Brain pericyte (primary cell): Measurements from ENCODE around the gene APEX1.
"Not testable (repeated sequence)": the region's sequence is repeated elsewhere in the genome, so short reads cannot be mapped to it uniquely, and the experiment has no call there.

Experiments
- DNase-seq: peaks from one replicate; pipeline ENCODE4 v3.0.0-alpha.2; 2012; ENCODE audit warnings: low read depth, low spot score

Gene APEX1

DNA sequence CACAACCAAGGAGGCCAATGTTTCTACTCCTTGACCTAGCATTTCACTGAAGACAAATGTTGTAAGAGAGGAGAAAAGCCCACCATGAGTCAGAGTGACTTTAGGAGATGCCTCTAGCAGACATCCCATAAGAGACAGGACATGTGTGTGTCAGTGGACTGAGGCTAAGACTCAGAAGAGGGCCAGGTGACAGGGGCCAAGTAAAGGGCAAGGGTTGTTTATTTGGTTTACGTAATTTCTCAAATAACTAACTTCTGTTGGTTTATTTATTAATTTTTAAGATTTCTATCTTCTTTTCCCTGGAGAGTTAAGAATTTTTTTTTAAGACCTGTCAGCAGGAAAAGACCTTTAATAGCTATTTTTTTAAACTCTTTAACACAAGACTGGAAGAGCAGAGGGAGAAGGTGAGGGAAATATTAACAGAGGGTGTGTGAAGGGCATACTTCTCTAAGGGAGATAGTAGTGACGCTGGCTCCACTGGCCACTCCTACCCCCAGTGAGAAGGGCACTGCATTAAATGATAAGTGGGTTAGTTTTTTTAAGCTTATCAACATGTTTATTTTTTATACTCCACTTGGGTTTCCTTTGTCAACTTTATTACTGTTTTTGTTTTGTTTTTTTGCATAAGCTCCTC lies 17.6 kb downstream of the APEX1 start:
- DNase-seq = no peak

DNA sequence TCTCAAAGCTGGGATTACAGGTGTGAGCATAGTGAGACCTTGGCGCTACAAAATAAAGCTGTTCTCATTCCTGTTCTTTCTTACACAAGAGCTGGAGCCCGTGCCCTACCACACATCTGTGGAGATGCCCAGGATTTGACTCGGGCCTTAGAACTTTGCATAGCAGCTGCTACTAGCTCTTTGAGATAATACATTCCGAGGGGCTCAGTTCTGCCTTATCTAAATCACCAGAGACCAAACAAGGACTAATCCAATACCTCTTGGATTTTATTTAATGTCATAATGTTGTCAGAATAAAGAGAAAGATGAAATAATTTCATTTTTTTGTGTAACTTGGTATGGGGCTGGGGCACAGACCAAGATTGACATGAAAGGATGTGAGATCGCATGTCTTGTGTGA lies 21.8 kb downstream of the APEX1 start:
- DNase-seq = no peak

DNA sequence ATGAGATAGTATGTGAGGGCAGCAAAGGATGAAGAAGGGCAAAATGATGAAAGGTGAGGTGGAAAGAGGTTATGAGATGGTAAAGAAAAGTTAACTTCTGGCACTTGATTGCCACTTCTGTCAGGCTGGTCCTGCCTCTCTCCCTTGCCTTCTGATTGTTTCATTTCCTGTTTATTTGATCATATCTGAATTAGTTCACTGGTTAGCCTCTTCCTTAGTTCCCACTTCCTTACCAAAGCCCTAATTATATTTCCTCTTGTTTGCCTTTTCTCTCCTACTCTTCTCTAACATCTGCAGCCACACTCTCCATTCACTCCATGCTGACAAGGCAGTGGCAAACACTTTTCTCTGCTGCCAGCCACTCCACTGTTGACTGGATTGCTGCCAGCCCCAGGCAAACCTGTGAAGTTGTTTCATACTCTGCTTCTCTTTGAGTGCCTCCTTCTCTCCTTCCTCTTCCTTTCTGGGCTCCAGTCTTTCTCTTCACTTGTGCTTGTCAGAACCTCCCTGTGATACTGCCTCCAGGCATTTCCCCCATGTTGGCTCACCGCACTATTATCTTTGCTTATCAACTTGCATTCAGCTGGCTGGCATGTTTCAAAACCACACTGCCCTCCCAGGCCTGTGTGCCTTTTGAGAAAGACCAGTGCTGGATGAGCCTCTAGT lies 22.3 kb downstream of the APEX1 start:
- no peak for DNase-seq

DNA sequence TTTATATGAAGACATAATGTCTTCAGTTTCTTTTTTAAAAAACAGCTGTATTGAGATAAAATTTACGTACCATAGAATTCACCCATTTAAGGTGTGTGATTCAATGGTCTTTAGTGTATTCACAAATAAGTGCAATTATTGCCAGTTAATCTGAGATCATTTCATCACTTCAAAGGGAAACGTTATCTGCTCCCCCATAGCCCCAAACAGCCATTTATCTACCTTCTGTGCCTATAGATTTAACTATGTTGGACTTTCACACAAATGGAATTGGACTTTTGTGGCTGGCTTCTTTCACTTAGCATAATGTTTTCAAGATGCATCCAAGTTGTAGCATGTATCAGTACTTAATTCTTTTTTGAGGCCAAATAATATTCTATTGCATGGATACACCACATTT lies 23.9 kb downstream of the APEX1 start:
- no peak for DNase-seq

DNA sequence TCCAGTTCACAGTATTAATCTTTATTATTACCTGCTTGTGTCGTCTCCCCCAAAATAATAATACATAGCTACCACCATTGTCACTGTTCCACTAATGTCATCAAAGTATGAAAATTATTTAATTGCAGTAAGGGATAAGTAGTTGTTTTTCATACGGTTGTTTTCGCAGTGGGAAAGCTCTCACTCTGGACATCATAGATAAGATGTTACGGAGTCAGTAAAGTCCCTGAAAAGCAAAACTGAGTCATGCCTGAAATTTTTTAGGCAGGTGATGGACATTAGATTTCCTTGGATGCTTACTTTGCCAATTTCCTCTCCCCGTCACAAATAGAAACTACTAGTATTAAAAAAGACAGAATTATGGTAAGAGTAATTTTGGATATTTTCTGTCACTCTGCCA lies 27.4 kb downstream of the APEX1 start:
- DNase-seq = no peak

DNA sequence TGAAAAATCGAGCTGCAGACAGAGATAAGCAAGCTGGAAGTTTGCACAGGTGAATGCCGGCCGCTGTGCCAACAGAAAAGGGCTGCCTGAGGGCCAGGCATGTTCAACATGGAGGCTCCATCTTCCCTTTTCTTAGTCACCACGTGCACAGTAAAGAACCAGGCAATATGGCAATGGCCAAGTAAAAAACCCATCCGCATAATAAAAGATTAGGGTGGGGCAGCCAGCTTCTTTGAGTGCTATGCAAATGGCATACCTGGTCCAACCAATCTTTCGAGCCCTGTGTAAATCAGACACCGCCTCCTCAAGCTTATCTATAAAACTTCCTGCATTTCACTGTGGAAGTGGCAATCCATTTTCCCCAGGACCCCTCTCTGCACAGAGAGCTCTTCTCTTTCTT lies 30.9 kb downstream of the APEX1 start:
- no peak for DNase-seq

DNA sequence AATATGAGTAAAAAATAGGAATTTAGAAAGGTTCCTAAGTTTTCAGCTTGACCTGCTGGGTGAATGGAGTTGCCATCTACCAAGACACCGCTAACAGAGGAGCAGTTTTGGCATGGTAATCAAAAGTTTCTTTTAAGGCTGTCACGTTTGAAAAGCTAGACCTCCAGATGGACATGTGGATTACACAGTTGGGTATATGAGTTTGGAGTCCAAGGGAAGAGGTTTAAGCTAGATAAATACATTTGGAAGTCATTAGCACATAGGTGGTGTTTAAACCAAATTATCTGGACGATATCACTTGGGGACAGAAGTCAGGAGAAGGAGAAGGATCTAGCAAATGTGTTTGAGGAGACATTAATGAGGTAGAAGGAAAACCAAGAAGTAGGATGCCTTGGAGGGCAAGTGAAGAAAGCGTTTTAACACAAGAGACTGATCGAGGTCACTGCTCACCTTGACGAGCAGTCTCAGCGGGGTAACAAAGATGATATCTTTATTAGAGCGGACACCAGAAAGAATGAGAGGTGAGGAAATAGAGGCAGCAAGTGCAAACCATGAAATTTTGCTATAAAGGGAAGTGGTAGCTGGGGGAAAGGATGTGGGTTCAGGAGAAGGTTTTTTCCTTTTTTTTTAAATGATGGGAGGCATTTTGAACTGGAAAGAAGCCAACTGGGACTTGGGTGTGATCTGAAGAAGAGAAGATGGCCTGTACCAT lies 31.8 kb downstream of the APEX1 start:
- no peak for DNase-seq

DNA sequence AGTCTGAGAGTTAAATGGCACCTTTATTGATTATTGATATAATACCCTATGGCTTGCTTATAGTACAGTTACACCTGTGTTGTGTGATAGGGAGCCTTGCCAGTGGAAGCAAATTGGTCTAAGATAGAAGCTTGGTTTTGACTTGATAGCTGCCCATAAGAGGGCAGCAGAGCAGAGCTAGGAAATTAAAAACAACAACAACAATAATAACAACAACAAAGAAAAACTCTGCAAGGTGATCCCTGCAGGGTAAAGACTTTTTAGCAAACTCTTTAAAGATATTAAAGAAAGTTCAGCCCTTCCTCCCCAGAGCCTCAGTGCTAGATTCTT lies 32.3 kb downstream of the APEX1 start:
- no peak for DNase-seq

DNA sequence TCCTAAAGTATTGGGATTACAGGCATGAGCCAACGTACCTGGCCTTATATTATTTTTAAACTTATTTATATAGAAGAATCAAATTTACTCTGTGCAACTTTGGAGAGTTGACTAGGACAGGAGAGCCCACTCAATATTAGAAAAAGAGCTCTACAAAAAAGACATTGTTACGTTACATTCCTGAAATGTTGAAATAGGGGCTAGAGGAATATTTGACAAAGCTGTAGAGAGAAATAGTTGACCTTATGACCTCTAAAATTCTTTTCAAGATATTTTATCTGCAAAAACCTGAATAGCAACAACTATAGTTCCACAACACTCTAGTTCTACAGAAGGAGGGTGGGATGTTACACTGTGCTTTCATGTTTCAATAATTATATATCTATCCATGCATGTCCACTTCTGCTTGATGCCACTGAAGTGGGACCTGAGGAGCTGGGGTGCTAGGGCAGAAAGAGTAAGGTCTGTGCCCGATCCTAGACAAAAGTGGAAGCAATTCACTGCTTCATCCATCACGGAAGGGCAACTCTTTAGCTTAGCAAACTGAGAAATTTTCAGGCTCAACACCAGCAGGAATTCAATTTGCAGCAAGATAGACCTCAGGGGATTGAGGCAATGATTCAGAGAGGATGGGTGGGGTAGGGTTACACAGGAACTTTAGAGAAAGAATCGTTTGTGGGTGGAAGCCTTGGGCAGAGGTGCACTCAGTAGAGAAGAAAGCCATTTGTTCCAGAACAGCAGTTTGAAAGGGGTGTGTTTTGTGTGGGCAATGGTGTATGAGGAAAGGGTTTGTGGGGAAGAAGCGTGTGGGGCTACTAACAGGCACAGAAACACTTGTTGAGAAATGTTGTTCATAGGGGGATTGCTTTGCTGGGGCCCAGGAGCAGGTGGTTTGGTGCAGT lies 34.3 kb downstream of the APEX1 start:
- DNase-seq = no peak

DNA sequence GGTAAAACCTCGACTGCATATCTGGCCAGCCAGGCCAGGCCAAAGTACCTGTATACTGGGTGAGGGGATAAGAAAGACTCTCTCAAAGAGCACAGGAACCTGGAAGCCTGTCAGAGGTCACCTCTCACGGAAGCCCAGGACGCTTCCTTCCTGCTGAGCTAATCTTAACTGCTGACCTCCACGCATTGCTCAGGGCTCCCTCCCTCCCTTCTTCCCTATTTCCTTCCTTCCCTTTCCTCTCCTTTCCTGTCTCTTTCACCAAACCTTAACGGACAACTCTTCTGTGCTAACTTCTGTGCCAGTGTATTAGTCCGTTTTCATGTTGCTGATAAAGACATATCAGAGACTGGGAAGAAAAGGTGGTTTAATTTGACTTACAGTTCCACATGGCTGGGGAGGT lies 35.5 kb downstream of the APEX1 start:
- DNase-seq = no peak

DNA sequence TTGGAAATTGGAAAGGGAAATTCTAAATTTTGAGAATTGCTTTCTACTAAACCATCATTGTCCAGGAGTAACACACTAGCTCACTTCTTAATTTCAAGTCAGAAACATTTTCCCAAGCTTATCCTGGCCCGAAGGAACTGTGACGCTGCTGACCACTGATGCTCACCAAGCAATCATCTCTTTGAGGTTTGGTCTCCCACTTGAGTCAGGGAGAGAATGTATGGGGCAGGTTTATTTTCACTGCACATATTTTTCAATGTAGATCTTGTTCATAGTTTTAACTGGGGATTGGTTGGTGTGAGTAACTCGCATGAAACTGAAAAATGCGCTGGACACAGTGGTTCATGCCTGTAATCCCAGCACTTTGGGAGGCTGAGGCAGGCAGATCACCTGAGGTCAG lies 37.5 kb downstream of the APEX1 start:
- no peak for DNase-seq

DNA sequence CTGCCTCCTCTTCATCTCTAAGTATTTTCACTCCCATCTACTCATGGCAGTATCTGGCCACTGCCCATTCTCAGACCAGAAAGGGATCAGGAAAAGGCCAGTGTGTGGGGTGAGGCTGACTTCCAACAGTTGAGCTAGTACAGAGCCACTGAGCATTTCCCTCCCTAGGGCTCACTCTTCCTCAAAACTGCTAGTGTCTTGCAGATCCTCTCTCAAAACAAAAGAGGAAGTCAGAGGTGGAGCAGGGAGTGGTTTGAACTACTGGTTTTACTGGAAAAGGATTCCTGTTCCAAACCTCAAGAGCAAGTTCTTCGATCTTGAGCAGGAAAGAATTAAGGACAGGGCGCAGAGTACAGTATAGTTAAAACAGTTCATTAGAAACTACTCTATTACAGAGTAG lies 38.6 kb downstream of the APEX1 start:
- no peak for DNase-seq

DNA sequence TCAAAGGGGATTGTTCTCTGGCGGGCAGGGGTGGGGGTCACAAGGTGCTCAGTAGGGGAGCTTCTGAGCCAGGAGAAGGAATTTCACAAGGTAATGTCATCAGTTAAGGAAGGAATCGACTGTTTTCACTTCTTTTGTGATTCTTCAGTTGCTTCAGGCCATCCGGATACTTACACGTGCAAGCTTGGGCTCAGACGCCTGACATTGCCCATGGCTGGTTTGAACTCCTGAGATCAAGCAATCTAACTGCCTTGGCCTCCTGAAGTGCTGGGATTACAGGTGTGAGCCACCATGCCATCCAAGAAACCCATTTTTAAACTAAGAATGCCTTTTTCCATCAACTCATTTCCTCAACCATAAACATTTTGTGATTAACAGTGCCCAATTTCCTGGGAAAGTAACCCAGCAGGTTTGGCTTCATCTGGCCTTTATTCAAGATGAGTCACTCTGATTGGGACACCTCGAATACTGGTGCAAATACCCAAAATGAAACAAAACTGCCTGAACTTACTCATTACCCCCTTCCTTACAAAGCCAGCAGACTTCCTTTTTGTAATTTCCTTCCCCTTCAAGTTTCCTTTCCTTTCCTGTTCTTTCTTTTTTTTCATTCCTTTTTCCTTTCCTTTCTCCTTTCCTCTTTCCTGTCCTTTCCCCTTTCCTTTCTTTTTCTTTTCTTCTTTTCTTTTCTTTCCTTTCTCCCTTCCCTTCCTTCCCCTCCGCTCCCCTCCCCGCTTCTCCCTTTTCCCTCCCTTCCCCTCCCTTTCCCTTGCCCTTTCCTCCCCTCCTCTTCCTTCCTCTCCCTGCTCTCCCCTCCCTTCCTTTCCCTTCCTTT lies 40.1 kb downstream of the APEX1 start:
- DNase-seq = no peak

DNA sequence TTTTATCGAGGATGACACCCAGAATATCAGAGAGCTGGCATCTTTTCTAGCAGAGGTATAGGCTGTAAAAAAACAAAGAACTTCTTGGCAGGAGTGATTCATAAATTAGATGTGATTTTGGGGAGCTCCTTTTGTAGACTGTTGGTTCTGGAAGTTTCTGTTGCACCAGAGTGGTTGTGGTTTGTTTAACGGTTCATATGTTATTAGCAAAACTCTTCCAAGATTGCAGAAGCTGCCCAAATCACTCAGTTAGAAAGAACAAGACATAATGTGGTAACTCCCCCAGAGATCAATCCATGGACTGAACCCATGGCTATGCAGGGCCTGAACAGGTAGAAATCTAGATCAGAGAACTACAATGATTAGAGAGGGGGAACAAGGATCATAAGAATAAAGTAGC lies 43.6 kb downstream of the APEX1 start:
- DNase-seq = no peak

DNA sequence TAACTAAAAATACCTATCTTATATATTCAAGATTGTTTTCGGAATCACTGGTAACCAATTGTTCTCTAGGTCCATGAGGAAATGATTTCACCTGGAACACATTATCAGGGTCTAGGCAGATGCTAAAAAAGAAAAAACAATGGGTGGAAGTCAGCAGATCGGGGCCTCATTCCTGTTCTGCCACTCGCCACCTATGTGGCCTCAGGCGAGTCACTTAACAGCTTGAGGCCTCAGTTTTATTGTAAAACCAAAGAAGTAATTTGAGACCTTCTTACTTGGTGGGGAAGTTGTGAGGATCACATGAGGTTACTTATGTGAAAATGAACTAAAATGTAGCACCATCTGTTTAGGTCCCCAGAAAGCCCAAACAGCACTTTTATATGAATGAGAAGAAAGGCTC lies 44.1 kb downstream of the APEX1 start:
- no peak for DNase-seq

DNA sequence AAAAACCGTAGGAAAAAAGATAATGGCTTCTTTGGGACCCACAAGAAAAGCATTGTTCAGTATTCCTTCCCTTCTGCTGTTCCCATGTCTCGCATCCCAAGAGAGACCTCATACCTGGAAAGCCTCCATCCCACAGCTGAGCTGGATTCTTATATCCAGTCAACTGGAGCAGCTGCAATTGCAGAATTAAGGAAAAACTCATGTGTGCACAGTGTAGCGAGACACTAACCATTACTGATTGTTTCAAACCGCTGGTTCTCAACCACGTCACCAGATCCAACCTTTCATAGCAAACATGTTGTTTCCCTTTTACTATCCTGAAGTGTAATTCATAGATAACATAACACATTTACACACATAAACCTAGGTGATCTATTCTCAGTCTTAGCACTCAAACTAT lies 44.9 kb downstream of the APEX1 start:
- no peak for DNase-seq

DNA sequence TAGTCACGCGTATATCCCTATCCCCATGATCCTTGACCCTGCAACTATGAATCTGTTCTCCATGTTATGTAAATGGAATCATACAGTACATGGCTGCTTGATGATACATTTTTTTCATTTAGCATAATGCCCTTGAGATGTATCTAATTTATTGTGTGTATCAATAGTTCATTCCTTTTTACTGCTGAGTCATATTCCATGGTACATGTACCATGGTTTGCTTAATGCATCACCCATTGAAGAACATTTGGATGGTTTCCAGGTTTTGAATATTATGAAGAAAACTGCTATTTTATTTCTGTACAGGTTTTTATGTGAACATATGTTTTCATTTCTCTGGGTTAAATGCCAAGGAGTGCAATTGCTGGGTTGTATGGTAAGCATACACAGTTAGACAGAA lies 46.3 kb downstream of the APEX1 start:
- no peak for DNase-seq

DNA sequence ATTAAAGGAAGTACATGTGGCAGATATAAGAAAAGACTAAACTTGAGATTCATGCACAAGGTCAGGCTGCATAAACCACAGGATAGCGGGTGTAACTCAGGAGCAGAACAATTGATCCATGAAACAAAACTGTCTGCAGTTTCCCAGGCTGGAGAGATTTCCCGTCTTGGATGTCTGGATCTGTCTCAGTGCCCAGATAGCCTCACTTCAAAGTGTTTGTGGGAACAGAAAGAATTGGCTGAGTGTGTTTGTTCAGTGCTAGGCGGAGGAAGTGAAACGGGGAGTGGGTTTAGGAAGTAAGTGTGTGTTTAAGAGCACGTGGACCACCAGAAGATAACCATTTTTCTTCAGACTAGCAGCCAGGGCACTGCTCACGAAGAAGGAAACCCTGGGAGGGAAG lies 48.9 kb downstream of the APEX1 start:
- DNase-seq = no peak

DNA sequence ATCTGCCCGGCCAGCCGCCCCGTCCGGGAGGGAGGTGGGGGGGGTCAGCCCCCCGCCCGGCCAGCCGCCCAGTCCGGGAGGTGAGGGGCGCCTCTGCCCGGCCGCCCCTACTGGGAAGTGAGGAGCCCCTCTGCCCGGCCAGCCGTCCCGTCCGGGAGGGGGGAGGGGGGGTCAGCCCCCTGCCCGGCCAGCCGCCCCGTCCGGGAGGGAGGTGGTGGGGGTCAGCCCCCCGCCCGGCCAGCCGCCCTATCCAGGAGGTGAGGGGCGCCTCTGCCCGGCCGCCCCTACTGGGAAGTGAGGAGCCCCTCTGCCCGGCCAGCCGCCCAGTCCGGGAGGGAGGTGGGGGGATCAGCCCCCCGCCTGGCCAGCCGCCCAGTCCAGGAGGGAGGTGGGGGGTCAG lies 51.2 kb downstream of the APEX1 start:
- not testable (repeated sequence) for DNase-seq

DNA sequence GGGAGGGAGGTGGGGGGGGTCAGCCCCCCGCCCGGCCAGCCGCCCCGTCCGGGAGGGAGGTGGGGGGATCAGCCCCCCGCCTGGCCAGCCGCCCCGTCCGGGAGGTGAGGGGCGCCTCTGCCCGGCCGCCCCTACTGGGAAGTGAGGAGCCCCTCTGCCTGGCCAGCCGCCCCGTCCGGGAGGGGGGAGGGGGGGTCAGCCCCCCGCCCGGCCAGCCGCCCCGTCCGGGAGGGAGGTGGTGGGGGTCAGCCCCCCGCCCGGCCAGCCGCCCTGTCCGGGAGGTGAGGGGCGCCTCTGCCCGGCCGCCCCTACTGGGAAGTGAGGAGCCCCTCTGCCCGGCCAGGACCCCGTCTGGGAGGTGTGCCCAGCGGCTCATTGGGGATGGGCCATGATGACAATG lies 51.7 kb downstream of the APEX1 start:
- not testable (repeated sequence) for DNase-seq
